Esophagus muscularis mucosa (tissue), 3 donors: Measurements from ENCODE around the gene POLR3B.

Experiments
- POLR2A ChIP-seq: fragments of 450-650 bp; IDR thresholded peaks from one replicate; pipeline ENCODE4 v1.6.1; 2017; ENCODE audit warnings: antibody characterized with exemption, moderate library complexity, mild to moderate bottlenecking, low read depth
- TF ChIP-seq, protein P1 (sequence below), 3 experiments: fragments of 200-600 bp in 2 of 3; fragments of 450-650 bp in 1 of 3; sonication (generic) in 2 of 3; IDR thresholded peaks; one replicate each; pipeline ENCODE4 v1.5.1; 2017 to 2019; ENCODE audit warnings: antibody characterized with exemption in 3 of 3, mild to moderate bottlenecking in 2 of 3, moderate library complexity in 1 of 3

DNA sequence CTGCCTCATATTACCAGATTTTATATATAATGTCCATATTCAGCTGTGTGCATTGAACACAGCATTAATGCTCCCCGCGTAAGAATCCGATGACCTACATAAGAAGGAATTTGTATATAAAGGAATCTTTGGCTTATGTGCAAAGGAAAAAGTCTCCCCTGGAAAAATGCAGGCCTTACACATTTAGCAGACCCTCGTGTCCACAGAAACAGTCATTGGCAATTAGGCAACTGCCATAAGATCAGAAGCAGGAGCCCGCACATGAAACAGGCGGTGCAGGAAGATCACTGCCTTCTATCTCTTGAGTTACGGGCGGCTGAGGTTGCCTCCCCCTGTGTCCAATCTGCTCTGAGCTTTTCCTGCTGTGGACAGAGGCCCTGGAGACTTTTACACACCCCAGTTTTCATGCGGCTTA lies 162.1 kb downstream of the POLR3B start:
- no peak for TF ChIP-seq POLR2A
- TF ChIP-seq, protein P1, sequence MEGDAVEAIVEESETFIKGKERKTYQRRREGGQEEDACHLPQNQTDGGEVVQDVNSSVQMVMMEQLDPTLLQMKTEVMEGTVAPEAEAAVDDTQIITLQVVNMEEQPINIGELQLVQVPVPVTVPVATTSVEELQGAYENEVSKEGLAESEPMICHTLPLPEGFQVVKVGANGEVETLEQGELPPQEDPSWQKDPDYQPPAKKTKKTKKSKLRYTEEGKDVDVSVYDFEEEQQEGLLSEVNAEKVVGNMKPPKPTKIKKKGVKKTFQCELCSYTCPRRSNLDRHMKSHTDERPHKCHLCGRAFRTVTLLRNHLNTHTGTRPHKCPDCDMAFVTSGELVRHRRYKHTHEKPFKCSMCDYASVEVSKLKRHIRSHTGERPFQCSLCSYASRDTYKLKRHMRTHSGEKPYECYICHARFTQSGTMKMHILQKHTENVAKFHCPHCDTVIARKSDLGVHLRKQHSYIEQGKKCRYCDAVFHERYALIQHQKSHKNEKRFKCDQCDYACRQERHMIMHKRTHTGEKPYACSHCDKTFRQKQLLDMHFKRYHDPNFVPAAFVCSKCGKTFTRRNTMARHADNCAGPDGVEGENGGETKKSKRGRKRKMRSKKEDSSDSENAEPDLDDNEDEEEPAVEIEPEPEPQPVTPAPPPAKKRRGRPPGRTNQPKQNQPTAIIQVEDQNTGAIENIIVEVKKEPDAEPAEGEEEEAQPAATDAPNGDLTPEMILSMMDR (IDR thresholded peaks at IDR 0.05), result no peak
